ENCODE measurements around the gene SOX10. TPM values are rescaled to one million over a fixed set of nuclear protein-coding genes. Genes with fewer than 3 reads are reported as not detected.

Gene SOX10
- total RNA-seq, 2 experiments from 2014 or later = not detected

GRCh38 chr22:37968452-37969251, 15.7 kb downstream of the SOX10 start:
- POLR2A ChIA-PET = interaction anchor here (0.5 kb wide), 1 partner anchor 162 kb away, joined by 3 read pairs; no protein-coding TSS in a partner anchor
- Histone ChIP-seq H4K20me1 (ENCODE audit: insufficient read depth, low read length) (no peaks in the 10 kb centered on the region), H3K4me3 (ENCODE audit: low read depth, low read length, poor library complexity, severe bottlenecking) (no peak overlapping the region), H3K27ac (ENCODE audit: low read depth, low read length, poor library complexity, severe bottlenecking) (no peak overlapping the region), H3K4me1 (ENCODE audit: insufficient read depth, low read length, poor library complexity, severe bottlenecking) (no peaks in the 10 kb centered on the region), H3K79me2 (ENCODE audit: insufficient read depth, low read depth, low read length) (no peaks in the 10 kb centered on the region), H3K4me2 (ENCODE audit: low read length) (no peak overlapping the region), H3K9me2 (ENCODE audit: insufficient read depth, low read length) (no peaks in the 10 kb centered on the region), H2AFZ (ENCODE audit: low read length) (no peak overlapping the region), H3K9me3 (ENCODE audit: low read length) (no peaks in the 10 kb centered on the region), H3K36me3 (ENCODE audit: insufficient read depth, low read length) (peaks cover 52% of the 10 kb centered on the region)
- BruUV-seq (replicated peaks) = no TSS peak
- intact Hi-C loops (cut with micrococcal nuclease; ENCODE audit: unreplicated experiment) = no loop called here
- TF ChIP-seq CTCF (conservative IDR thresholded peaks at IDR 0.05; ENCODE audit: low read length) (no peak), EZH2phosphoT487 (IDR thresholded peaks at IDR 0.05; ENCODE audit: borderline replicate concordance, low read depth, low read length) (no peak)
- no peak for DNase-seq (ENCODE audit: low spot score)
- CTCF ChIA-PET (ENCODE audit: unreplicated experiment) = no interaction called here

GRCh38 chr22:37967637-37968451, 16.5 kb downstream of the SOX10 start:
- Histone ChIP-seq H3K36me3 (ENCODE audit: insufficient read depth, low read length) (peaks cover 56% of the 10 kb centered on the region), H2AFZ (ENCODE audit: low read length) (no peak overlapping the region), H3K4me1 (ENCODE audit: insufficient read depth, low read length, poor library complexity, severe bottlenecking) (no peaks in the 10 kb centered on the region), H3K79me2 (ENCODE audit: insufficient read depth, low read depth, low read length) (no peaks in the 10 kb centered on the region), H3K4me3 (ENCODE audit: low read depth, low read length, poor library complexity, severe bottlenecking) (no peak overlapping the region), H3K4me2 (ENCODE audit: low read length) (no peak overlapping the region), H4K20me1 (ENCODE audit: insufficient read depth, low read length) (no peaks in the 10 kb centered on the region), H3K27ac (ENCODE audit: low read depth, low read length, poor library complexity, severe bottlenecking) (no peak overlapping the region), H3K9me3 (ENCODE audit: low read length) (no peaks in the 10 kb centered on the region), H3K9me2 (ENCODE audit: insufficient read depth, low read length) (no peaks in the 10 kb centered on the region)
- intact Hi-C loops (cut with micrococcal nuclease; ENCODE audit: unreplicated experiment) = no loop called here
- BruUV-seq (replicated peaks) = no TSS peak
- DNase-seq (ENCODE audit: low spot score) = no peak
- ChIA-PET POLR2A (interaction anchor here (0.5 to 1.2 kb wide), 2 partner anchors 13 to 161 kb away, joined by 3 read pairs; no protein-coding TSS in a partner anchor), CTCF (ENCODE audit: unreplicated experiment) (no interaction called here)
- TF ChIP-seq EZH2phosphoT487 (IDR thresholded peaks at IDR 0.05; ENCODE audit: borderline replicate concordance, low read depth, low read length) (no peak), CTCF (conservative IDR thresholded peaks at IDR 0.05; ENCODE audit: low read length) (no peak)

All from OCI-LY7 (cell line).